Suprapubic skin (tissue), 4 donors: ENCODE data around the gene CCSER2. TPM values are rescaled to one million over a fixed set of nuclear protein-coding genes. Genes with fewer than 3 reads are reported as not detected.
"Not testable (repeated sequence)": the region's sequence is repeated elsewhere in the genome, so short reads cannot be mapped to it uniquely, and the experiment has no call there.

ENCODE experiments used
- DNase-seq, 2 donors: peaks; one replicate each; pipeline ENCODE4 v3.0.0-alpha.2; 2019; ENCODE audit warnings: low spot score in 2 of 2
- H3K27ac ChIP-seq: fragments of 200-600 bp; sonication (generic); one replicate; pipeline ENCODE4 v1.5.1; 2019
- H3K27me3 ChIP-seq: fragments of 200-600 bp; sonication (generic); one replicate; pipeline ENCODE4 v1.5.1; 2019
- H3K36me3 ChIP-seq: fragments of 200-600 bp; sonication (generic); one replicate; pipeline ENCODE4 v1.5.1; 2019
- H3K4me1 ChIP-seq: fragments of 200-600 bp; sonication (generic); one replicate; pipeline ENCODE4 v1.5.1; 2019
- H3K4me3 ChIP-seq: fragments of 200-600 bp; sonication (generic); one replicate; pipeline ENCODE4 v1.5.1; 2019; ENCODE audit warnings: mild to moderate bottlenecking
- H3K9me3 ChIP-seq: fragments of 200-600 bp; sonication (generic); one replicate; pipeline ENCODE4 v1.5.1; 2019
- CTCF ChIP-seq, 2 donors: fragments of 200-600 bp in 1 of 2; fragments of 450-650 bp in 1 of 2; sonication (generic) in 1 of 2; IDR thresholded peaks; one replicate each; pipeline ENCODE4 v1.5.1; 2016 to 2019; ENCODE audit warnings: antibody characterized with exemption in 2 of 2, mild to moderate bottlenecking in 1 of 2, moderate library complexity in 1 of 2
- EP300 ChIP-seq: sonication (generic); formaldehyde crosslinking; IDR thresholded peaks from one replicate; pipeline ENCODE4 v1.6.1; 2017; ENCODE audit warnings: antibody characterized with exemption
- POLR2A ChIP-seq, 2 donors: fragments of 450-650 bp; IDR thresholded peaks; one replicate each; pipeline ENCODE4 v1.6.1; 2017; ENCODE audit warnings: antibody characterized with exemption in 2 of 2, mild to moderate bottlenecking in 2 of 2, moderate library complexity in 2 of 2
- POLR2AphosphoS5 ChIP-seq, 3 donors: sonication (generic); formaldehyde crosslinking; IDR thresholded peaks; one replicate each; pipeline ENCODE4 v1.6.1; 2017; ENCODE audit warnings: antibody characterized with exemption in 3 of 3
- WGBS: methylation state at CpG from one replicate; pipeline ENCODE4 v1.1.5; 2018; 5-methylcytosine and 5-hydroxymethylcytosine counted together
- total RNA-seq, 4 donors: library from RNA; depleted of rRNA; stranded (reverse); fragments of >200 nt; gene quantifications; one replicate each; pipeline ENCODE4 v1.1.0, GENCODE V29; 2016

CCSER2 gene
- total RNA-seq, 4 donors from 2014 or later, result 39.8 to 52.7 (median 47.9) TPM

GRCh38 chr10:84341538-84341856 is 13.1 kb downstream of the CCSER2 start:
- TF ChIP-seq EP300, result no peak
- no peak for TF ChIP-seq POLR2AphosphoS5 (IDR thresholded peaks at IDR 0.05)
- no peak for TF ChIP-seq CTCF (IDR thresholded peaks at IDR 0.05)
- TF ChIP-seq POLR2A (IDR thresholded peaks at IDR 0.05), result no peak
- no peak overlapping the region for H3K4me3 ChIP-seq
- peaks cover 15% of the 10 kb centered on the region for H3K4me1 ChIP-seq
- 92% methylated on average over 1 of the region's 1 CpG for WGBS
- no peak for DNase-seq
- H3K9me3 ChIP-seq, result no peaks in the 10 kb centered on the region
- no peaks in the 10 kb centered on the region for H3K36me3 ChIP-seq
- no peak overlapping the region for H3K27ac ChIP-seq
- H3K27me3 ChIP-seq, result no peaks in the 10 kb centered on the region

- Histone ChIP-seq H3K9me3 (no peaks in the 10 kb centered on the region), H3K27ac (no peak overlapping the region), H3K4me1 (peaks cover 10% of the 10 kb centered on the region), H3K27me3 (no peaks in the 10 kb centered on the region), H3K4me3 (no peak overlapping the region), H3K36me3 (no peaks in the 10 kb centered on the region)
- 73% methylated on average over 1 of the region's 1 CpG for WGBS
- no peak for DNase-seq
- TF ChIP-seq EP300 (no peak), CTCF (IDR thresholded peaks at IDR 0.05) (no peak)
Measured at GRCh38 chr10:84341983-84342382, 13.6 kb downstream of the CCSER2 start.

- Histone ChIP-seq H3K27me3 (no peaks in the 10 kb centered on the region), H3K9me3 (no peaks in the 10 kb centered on the region), H3K4me1 (peaks cover 4% of the 10 kb centered on the region), H3K27ac (no peak overlapping the region), H3K36me3 (no peaks in the 10 kb centered on the region), H3K4me3 (no peak overlapping the region)
- no peak for TF ChIP-seq POLR2A (IDR thresholded peaks at IDR 0.05)
- TF ChIP-seq POLR2AphosphoS5 (IDR thresholded peaks at IDR 0.05), result no peak
- no peak for TF ChIP-seq CTCF (IDR thresholded peaks at IDR 0.05)
- no peak for TF ChIP-seq EP300
- 93% methylated on average over 6 of the region's 6 CpGs for WGBS
- DNase-seq, result no peak
Measured at GRCh38 chr10:84342584-84342983, 14.2 kb downstream of the CCSER2 start.

- H3K4me3 ChIP-seq, result no peak overlapping the region
- WGBS, result 85% methylated on average over 1 of the region's 1 CpG
- TF ChIP-seq CTCF (IDR thresholded peaks at IDR 0.05) (no peak), POLR2AphosphoS5 (IDR thresholded peaks at IDR 0.05) (no peak), POLR2A (IDR thresholded peaks at IDR 0.05) (no peak), EP300 (no peak)
- H3K27me3 ChIP-seq, result no peaks in the 10 kb centered on the region
- no peaks in the 10 kb centered on the region for H3K9me3 ChIP-seq
- no peak for DNase-seq
- no peaks in the 10 kb centered on the region for H3K4me1 ChIP-seq
- H3K27ac ChIP-seq, result no peak overlapping the region
- no peaks in the 10 kb centered on the region for H3K36me3 ChIP-seq
Measured at GRCh38 chr10:84343831-84344230, 15.4 kb downstream of the CCSER2 start.

- TF ChIP-seq POLR2A (IDR thresholded peaks at IDR 0.05) (no peak), CTCF (IDR thresholded peaks at IDR 0.05) (no peak), POLR2AphosphoS5 (IDR thresholded peaks at IDR 0.05) (no peak), EP300 (no peak)
- Histone ChIP-seq H3K36me3 (no peaks in the 10 kb centered on the region), H3K4me1 (peaks cover 3% of the 10 kb centered on the region), H3K27ac (no peak overlapping the region), H3K9me3 (no peaks in the 10 kb centered on the region), H3K27me3 (no peaks in the 10 kb centered on the region), H3K4me3 (no peak overlapping the region)
- no peak for DNase-seq
- WGBS, result 78% methylated on average over 4 of the region's 4 CpGs
Measured at GRCh38 chr10:84344526-84344925, 16.1 kb downstream of the CCSER2 start.

GRCh38 chr10:84347575-84348002 is 19.2 kb downstream of the CCSER2 start:
- H3K4me3 ChIP-seq, H3K4me1 ChIP-seq, H3K27ac ChIP-seq, DNase-seq, H3K27me3 ChIP-seq, H3K9me3 ChIP-seq, H3K36me3 ChIP-seq: not testable (repeated sequence)
- WGBS, result 98% methylated on average over 9 of the region's 31 CpGs
